H9 (cell line): Measurements from ENCODE around the gene TBX3. TPM values are rescaled to one million over a fixed set of nuclear protein-coding genes. Genes with fewer than 3 reads are reported as not detected.

Experiments used
- DNase-seq: peaks from one replicate; pipeline ENCODE4 v3.0.0-alpha.2; 2017
- H2AFZ ChIP-seq: one replicate; pipeline ENCODE4 v1.6.1; 2013; ENCODE audit warnings: mild to moderate bottlenecking, low read length, control low read depth, moderate library complexity
- H2AK5ac ChIP-seq: 2 replicates; pipeline ENCODE4 v1.6.1; 2013; ENCODE audit warnings: low read length, control low read depth, mixed read lengths; ENCODE audit not compliant: insufficient read length
- H2BK120ac ChIP-seq: one replicate; pipeline ENCODE4 v1.6.1; 2013; ENCODE audit warnings: low read depth, mild to moderate bottlenecking, low read length, control low read depth, inconsistent platforms; ENCODE audit not compliant: poor library complexity, severe bottlenecking
- H2BK12ac ChIP-seq: 2 replicates; pipeline ENCODE4 v1.6.1; 2013; ENCODE audit warnings: low read length, control low read depth, mixed read lengths, low read depth; ENCODE audit not compliant: insufficient read length
- H2BK15ac ChIP-seq: 2 replicates; pipeline ENCODE4 v1.6.1; 2013; ENCODE audit warnings: low read depth, low read length, control low read depth
- H2BK20ac ChIP-seq: one replicate; pipeline ENCODE4 v1.6.1; 2013; ENCODE audit warnings: low read depth, mild to moderate bottlenecking, low read length, control low read depth, inconsistent platforms; ENCODE audit not compliant: poor library complexity, severe bottlenecking
- H2BK5ac ChIP-seq: 2 replicates; pipeline ENCODE4 v1.6.1; 2013; ENCODE audit warnings: low read length, control low read depth, mixed read lengths; ENCODE audit not compliant: insufficient read length
- H3K14ac ChIP-seq: 2 replicates; pipeline ENCODE4 v1.6.1; 2013; ENCODE audit warnings: low read length, control low read depth; ENCODE audit not compliant: insufficient read depth
- H3K18ac ChIP-seq: 2 replicates; pipeline ENCODE4 v1.6.1; 2013; ENCODE audit warnings: low read depth, mild to moderate bottlenecking, mixed read lengths, low read length, control low read depth; ENCODE audit not compliant: insufficient read length
- H3K23ac ChIP-seq: 2 replicates; pipeline ENCODE4 v1.6.1; 2013; ENCODE audit warnings: low read length, control low read depth, mixed read lengths, low read depth; ENCODE audit not compliant: insufficient read length
- H3K23me2 ChIP-seq: 2 replicates; pipeline ENCODE4 v1.6.1; 2013; ENCODE audit warnings: low read depth, mild to moderate bottlenecking, mixed read lengths, low read length, control low read depth; ENCODE audit not compliant: insufficient read length, poor library complexity, severe bottlenecking
- H3K27ac ChIP-seq: 2 replicates; pipeline ENCODE4 v1.5.1; 2013; ENCODE audit warnings: low read length, control low read depth, mixed read lengths, low read depth; ENCODE audit not compliant: insufficient read length
- H3K27me3 ChIP-seq: 2 replicates; pipeline ENCODE4 v1.6.1; 2013; ENCODE audit warnings: low read length, control low read depth, inconsistent platforms; ENCODE audit not compliant: insufficient read depth
- H3K4ac ChIP-seq: 2 replicates; pipeline ENCODE4 v1.6.1; 2013; ENCODE audit warnings: low read depth, mild to moderate bottlenecking, control low read depth, inconsistent platforms, low read length, moderate library complexity
- H3K4me1 ChIP-seq: 2 replicates; pipeline ENCODE4 v1.6.1; 2013; ENCODE audit warnings: low read length, control low read depth, inconsistent platforms; ENCODE audit not compliant: insufficient read depth
- H3K4me2 ChIP-seq: 2 replicates; pipeline ENCODE4 v1.6.1; 2013; ENCODE audit warnings: low read length, control low read depth, mixed read lengths; ENCODE audit not compliant: insufficient read length, insufficient read depth
- H3K56ac ChIP-seq: 2 replicates; pipeline ENCODE4 v1.6.1; 2013; ENCODE audit warnings: low read depth, mild to moderate bottlenecking, mixed read lengths, low read length, control low read depth; ENCODE audit not compliant: insufficient read length
- H3K79me1 ChIP-seq: 2 replicates; pipeline ENCODE4 v1.6.1; 2013; ENCODE audit warnings: low read depth, mild to moderate bottlenecking, moderate library complexity, low read length, control low read depth, inconsistent platforms; ENCODE audit not compliant: insufficient read depth, poor library complexity, severe bottlenecking
- H3K79me2 ChIP-seq: 2 replicates; pipeline ENCODE4 v1.6.1; 2013; ENCODE audit warnings: low read length, control low read depth, inconsistent platforms; ENCODE audit not compliant: insufficient read depth
- H3K9ac ChIP-seq: 2 replicates; pipeline ENCODE4 v1.6.1; 2013; ENCODE audit warnings: low read length, control low read depth, mixed read lengths; ENCODE audit not compliant: insufficient read length; ENCODE audit errors: extremely low read depth
- H3K9me3 ChIP-seq: one replicate; pipeline ENCODE4 v1.6.1; 2013; ENCODE audit warnings: low read depth, low read length, inconsistent platforms; ENCODE audit not compliant: control insufficient read depth
- H3T11ph ChIP-seq: one replicate; pipeline ENCODE4 v1.6.1; 2013; ENCODE audit warnings: mild to moderate bottlenecking, low read length, control low read depth, inconsistent platforms
- H4K20me1 ChIP-seq: one replicate; pipeline ENCODE4 v1.6.1; 2013; ENCODE audit not compliant: control insufficient read depth, insufficient read length, insufficient read depth
- H4K5ac ChIP-seq: 2 replicates; pipeline ENCODE4 v1.6.1; 2013; ENCODE audit warnings: low read depth, mild to moderate bottlenecking, mixed read lengths, low read length, control low read depth; ENCODE audit not compliant: insufficient read length
- H4K8ac ChIP-seq: replicated peaks from 2 replicates; pipeline ENCODE4 v1.6.1; 2013; ENCODE audit warnings: low read length, control low read depth, mixed read lengths, low read depth; ENCODE audit not compliant: insufficient read length
- H4K91ac ChIP-seq: 2 replicates; pipeline ENCODE4 v1.6.1; 2013; ENCODE audit warnings: low read depth, mild to moderate bottlenecking, moderate library complexity, mixed read lengths, low read length, control low read depth; ENCODE audit not compliant: insufficient read length
- H3K27ac Mint-ChIP-seq, 3 experiments: 2 replicates in 2 of 3; 3 replicates in 1 of 3; pipeline ENCODE4 v1.8.0; 2020 to 2021; ENCODE audit warnings: mixed read lengths in 3 of 3, mild to moderate bottlenecking in 1 of 3, moderate library complexity in 1 of 3
- H3K27me3 Mint-ChIP-seq: 2 replicates; pipeline ENCODE4 v1.8.0; 2021; ENCODE audit warnings: low read depth, mild to moderate bottlenecking, moderate library complexity, mixed read lengths
- H3K36me3 Mint-ChIP-seq, 3 experiments: 2 replicates in 2 of 3; 3 replicates in 1 of 3; pipeline ENCODE4 v1.8.0; 2020 to 2021; ENCODE audit warnings: low read depth in 3 of 3, mixed read lengths in 3 of 3; ENCODE audit not compliant: insufficient read depth in 1 of 3
- H3K4me1 Mint-ChIP-seq, 2 experiments: 2 replicates each; pipeline ENCODE4 v1.8.0; 2020; ENCODE audit warnings: mixed read lengths in 2 of 2
- H3K4me3 Mint-ChIP-seq, 2 experiments: 2 replicates in 1 of 2; 3 replicates in 1 of 2; pipeline ENCODE4 v1.8.0; 2020 to 2021; ENCODE audit warnings: mild to moderate bottlenecking in 2 of 2, mixed read lengths in 2 of 2, moderate library complexity in 1 of 2
- H3K9me3 Mint-ChIP-seq, 2 experiments: 2 replicates in 1 of 2; 3 replicates in 1 of 2; pipeline ENCODE4 v1.8.0; 2020; ENCODE audit warnings: mild to moderate bottlenecking in 2 of 2, mixed read lengths in 2 of 2, moderate library complexity in 1 of 2
- WGBS: extraction: QIAGEN DNeasy Blood & Tissue Kit; methylation state at CpG from one replicate; pipeline ENCODE4 v1.1.7; 2013; ENCODE audit warnings: missing lambda C conversion rate, low lambda C conversion rate, mixed read lengths; ENCODE audit not compliant: insufficient read length; ENCODE audit errors: extremely low coverage; 5-methylcytosine and 5-hydroxymethylcytosine counted together
- total RNA-seq: library from RNA; stranded (reverse); gene quantifications from 2 replicates; pipeline ENCODE4 v1.2.1, GENCODE V29; 2021
- TF ChIP-seq, protein P1 (sequence below): fragments of 200-600 bp; sonication (generic); conservative IDR thresholded peaks from 3 replicates; pipeline ENCODE4 v1.8.0; 2021; ENCODE audit warnings: antibody characterized with exemption, mild to moderate bottlenecking

TBX3 gene
- total RNA-seq, 1 experiment from 2014 or later, result 0.04 TPM

DNA sequence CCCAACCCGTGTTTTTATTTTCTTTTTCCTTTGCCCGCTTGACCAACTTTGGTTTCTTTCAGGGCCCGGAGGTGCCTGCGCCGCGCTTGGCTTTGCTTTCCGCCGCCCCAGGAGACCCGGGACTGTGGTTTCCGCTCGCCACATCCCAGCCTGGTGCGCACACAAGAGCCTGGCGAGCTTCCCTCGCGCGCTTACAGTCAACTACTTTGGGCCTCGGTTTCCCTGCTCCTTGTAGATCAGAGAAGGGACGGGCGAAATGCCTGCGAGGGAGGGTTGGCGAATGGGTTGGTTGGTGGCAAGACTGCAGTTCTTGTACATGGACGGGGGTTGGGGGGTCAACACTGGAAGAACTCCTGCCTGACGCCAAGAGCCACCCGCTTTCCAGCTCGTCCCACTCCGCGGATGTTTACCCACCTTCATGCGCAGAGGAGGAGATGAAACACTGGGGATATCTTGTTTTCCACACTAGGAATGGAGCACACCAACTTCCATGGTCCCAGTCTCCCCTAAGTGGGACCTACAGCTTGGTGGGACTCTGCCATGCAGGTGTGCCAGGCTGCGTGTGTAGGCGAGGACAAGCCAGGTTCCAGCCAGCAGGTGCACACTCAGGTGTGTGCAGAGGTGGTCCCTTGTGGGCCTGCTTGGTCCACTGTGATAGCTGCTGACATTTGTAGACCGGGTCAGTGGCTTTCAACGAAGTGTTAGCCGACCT, 16.6 kb upstream of the TBX3 start:
- WGBS, result no CpG with 5 or more reads among the region's 33 CpGs
- peak overlapping the region; percentile 42 for H3K4me2 ChIP-seq
- H3K4me3 Mint-ChIP-seq, result peak overlapping the region in 1 of 2 experiments; percentile 76; a peak in 3 of 5 replicates

More for the DNA sequence above, 16.6 kb upstream of the TBX3 start:
- H2BK15ac ChIP-seq, result no peak overlapping the region
- H3K27me3 Mint-ChIP-seq, result peaks cover 100% of the 10 kb centered on the region
- DNase-seq, result peak; percentile 45
- no peak overlapping the region for H3K9ac ChIP-seq
- no peak overlapping the region for H3K4ac ChIP-seq
- no peak overlapping the region for H2AK5ac ChIP-seq
- H3K4me1 ChIP-seq, result peaks cover 6% of the 10 kb centered on the region; the same call in 1 of the 2 replicates
- no peak overlapping the region for H3K18ac ChIP-seq
- no peak overlapping the region for H2AFZ ChIP-seq
- H2BK12ac ChIP-seq, result no peak overlapping the region
- H3K79me2 ChIP-seq, result no peaks in the 10 kb centered on the region
- H3K27ac Mint-ChIP-seq, result no peak overlapping the region; a peak in 1 of 7 replicates
- no peak overlapping the region for H4K91ac ChIP-seq
- H3K36me3 Mint-ChIP-seq, result no peaks in the 10 kb centered on the region
- no peak overlapping the region; the same call in 1 of the 2 replicates for H3K14ac ChIP-seq
- peaks cover 0 to 17% of the 10 kb centered on the region in 2 experiments; a peak in 2 of 5 replicates for H3K9me3 Mint-ChIP-seq
- no peak overlapping the region for H3K23ac ChIP-seq
- H4K8ac ChIP-seq, result no peak overlapping the region
- H3K27me3 ChIP-seq, result peaks cover 86% of the 10 kb centered on the region
- H2BK120ac ChIP-seq, result no peak overlapping the region
- H2BK5ac ChIP-seq, result no peak overlapping the region
- H3K9me3 ChIP-seq, result no peaks in the 10 kb centered on the region
- H3K79me1 ChIP-seq, result no peaks in the 10 kb centered on the region
- H3K23me2 ChIP-seq, result no peaks in the 10 kb centered on the region
- no peak overlapping the region for H3K27ac ChIP-seq
- H4K20me1 ChIP-seq, result no peaks in the 10 kb centered on the region
- no peak overlapping the region for H4K5ac ChIP-seq
- no peak overlapping the region for H2BK20ac ChIP-seq
- H3K56ac ChIP-seq, result no peak overlapping the region
- TF ChIP-seq, protein P1, sequence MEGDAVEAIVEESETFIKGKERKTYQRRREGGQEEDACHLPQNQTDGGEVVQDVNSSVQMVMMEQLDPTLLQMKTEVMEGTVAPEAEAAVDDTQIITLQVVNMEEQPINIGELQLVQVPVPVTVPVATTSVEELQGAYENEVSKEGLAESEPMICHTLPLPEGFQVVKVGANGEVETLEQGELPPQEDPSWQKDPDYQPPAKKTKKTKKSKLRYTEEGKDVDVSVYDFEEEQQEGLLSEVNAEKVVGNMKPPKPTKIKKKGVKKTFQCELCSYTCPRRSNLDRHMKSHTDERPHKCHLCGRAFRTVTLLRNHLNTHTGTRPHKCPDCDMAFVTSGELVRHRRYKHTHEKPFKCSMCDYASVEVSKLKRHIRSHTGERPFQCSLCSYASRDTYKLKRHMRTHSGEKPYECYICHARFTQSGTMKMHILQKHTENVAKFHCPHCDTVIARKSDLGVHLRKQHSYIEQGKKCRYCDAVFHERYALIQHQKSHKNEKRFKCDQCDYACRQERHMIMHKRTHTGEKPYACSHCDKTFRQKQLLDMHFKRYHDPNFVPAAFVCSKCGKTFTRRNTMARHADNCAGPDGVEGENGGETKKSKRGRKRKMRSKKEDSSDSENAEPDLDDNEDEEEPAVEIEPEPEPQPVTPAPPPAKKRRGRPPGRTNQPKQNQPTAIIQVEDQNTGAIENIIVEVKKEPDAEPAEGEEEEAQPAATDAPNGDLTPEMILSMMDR, result no peak
- no peak overlapping the region for H3T11ph ChIP-seq
- H3K4me1 Mint-ChIP-seq, result peaks cover 27 to 60% of the 10 kb centered on the region in 2 experiments
